NT2/D1 (cell line): ENCODE measurements around the gene CCL22.

Source experiments
- SUZ12 ChIP-seq: IDR thresholded peaks from 2 replicates; pipeline ENCODE4 v1.6.1; 2011; ENCODE audit not compliant: insufficient read length, insufficient read depth; ENCODE audit errors: extremely low read depth
- YY1 ChIP-seq: IDR thresholded peaks from 2 replicates; pipeline ENCODE4 v1.6.1; 2011; ENCODE audit not compliant: insufficient read length, insufficient read depth

DNA sequence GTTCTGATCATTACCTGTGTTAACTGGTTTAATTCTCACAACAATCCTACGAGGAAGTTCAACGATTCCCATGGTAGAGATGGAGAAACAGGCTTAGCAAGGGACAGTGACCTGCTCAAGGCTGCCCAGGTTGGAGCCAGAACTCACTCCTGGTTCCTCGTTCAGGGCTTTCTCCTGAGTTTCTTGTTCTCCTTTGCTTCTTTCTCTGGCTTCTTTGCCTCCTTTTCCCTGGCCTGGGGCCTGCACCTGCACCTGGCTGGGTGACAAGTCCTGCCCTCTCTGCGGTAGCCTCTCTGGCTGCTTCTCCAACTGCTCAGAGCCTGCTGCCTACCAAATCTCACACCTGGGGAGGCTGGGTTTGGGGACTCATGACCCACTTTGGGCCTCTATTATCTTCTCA is 2.8 kb downstream of the CCL22 start:
- TF ChIP-seq SUZ12 (no peak), YY1 (no peak)
